ENCODE results near the gene SGMS2.

Gene SGMS2

GRCh38 chr4:107838861-107839565, 14.3 kb downstream of the SGMS2 start:
- TF ChIP-seq ZNF274 (IDR thresholded peaks at IDR 0.05; ENCODE audit: low read depth, low read length): no peak
- H3K4me3 ChIP-seq (ENCODE audit: low read length): no peak overlapping the region

DNA sequence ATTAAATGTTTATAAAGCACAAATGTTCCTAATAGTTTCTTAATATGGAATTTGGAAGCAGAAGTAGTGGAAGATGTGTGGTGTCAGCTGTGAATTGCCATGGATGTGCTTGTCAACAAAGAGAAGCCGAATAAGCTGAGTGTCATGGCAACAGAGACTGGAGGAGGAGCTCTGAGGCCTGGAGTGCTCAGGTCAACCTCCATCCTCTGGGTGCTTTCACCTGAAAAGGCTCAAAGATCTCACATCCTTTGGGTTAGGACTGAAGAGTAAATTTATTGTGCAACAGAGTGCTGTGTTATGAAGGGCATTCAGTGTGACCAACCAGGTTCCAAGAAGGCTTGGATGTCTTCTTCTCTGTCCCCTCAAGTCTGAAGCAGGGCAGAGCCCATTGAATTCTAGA, 18.7 kb downstream of the SGMS2 start:
- TF ChIP-seq ZNF274 (IDR thresholded peaks at IDR 0.05; ENCODE audit: low read depth, low read length): no peak
- no peak overlapping the region for H3K4me3 ChIP-seq (ENCODE audit: low read length)

DNA sequence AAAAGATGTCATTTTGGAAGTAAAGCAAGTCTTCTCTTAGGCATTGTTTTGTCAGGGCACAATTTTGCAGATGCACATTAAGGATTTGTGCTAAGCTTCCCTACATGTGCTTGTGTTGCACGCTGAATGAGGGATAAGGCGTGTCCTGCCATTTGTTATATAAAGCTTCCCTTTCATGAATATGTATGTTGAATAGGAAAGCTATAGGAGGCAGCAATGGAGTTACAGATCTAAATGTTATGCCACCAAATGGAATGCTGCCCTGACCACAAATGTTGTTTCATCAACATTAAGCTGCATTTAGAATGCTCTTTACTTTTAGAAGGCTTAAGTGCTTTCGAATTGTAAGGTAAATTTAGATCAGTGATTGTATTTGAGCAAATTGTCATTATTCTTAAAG, 20.9 kb downstream of the SGMS2 start:
- no peak for TF ChIP-seq ZNF274 (IDR thresholded peaks at IDR 0.05; ENCODE audit: low read depth, low read length)
- no peak overlapping the region for H3K4me3 ChIP-seq (ENCODE audit: low read length)

DNA sequence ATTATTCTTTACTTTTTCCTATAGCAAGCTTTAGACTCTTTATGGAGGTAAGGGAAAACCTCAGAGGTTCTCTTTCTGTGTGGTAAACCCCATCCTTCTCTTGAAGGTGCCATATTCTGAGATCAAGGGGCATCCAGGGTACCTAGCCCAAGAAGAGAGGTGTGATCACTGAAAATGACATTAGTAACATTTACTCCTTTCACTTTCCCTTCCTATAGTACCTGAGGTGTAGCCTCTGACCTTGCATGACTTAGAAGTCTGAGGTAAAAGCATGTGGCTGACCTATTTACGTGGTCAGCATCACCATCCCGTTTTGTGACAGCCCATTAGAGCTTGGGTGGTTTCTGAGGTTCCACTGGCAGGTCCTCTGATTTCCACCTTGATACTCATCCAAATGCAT, 25.7 kb downstream of the SGMS2 start:
- H3K4me3 ChIP-seq (ENCODE audit: low read length): no peak overlapping the region
- no peak for TF ChIP-seq ZNF274 (IDR thresholded peaks at IDR 0.05; ENCODE audit: low read depth, low read length)

DNA sequence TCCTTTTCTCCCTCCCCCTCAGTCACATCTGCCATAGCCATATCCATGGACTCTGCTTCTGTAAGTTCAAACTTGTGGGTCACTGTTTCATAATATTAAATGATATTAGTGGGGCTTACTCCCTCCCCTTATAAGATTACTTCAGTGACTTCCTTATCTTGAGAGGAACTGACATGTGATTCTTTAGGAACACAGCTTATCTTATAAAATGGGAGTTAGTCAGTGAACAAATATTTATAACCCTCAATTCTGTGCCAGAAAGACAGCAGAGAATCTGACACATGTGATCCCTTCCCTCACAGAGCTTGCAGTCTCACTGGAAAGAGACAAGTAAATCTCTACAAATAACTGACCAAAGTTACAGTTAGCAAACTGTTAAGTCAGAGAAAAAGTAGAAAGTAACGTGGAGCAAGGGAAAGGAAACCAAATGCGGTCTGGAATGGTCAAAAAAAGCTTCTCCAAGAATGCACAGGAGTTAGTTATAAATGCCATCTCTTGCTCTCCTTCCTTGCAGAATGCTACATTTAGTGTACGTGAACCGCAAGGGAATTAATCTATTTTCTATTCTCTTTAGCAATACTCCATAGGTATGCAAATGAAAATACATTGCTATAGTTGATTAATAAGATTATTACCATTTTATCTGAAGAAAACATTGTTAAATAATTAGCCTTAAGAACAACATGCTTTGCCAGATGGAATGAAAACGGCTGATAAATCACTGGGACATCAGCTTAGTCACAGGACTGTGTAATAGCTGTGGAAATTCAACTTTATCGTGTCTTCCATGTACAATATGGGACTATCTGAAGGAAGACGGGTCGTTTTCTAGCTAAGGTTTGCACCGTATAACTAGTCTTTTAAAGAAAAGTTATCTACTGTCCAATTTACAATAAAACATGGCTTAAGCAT, 29.0 kb downstream of the SGMS2 start:
- TF ChIP-seq ZNF274 (IDR thresholded peaks at IDR 0.05; ENCODE audit: low read depth, low read length): no peak
- no peak overlapping the region for H3K4me3 ChIP-seq (ENCODE audit: low read length)

DNA sequence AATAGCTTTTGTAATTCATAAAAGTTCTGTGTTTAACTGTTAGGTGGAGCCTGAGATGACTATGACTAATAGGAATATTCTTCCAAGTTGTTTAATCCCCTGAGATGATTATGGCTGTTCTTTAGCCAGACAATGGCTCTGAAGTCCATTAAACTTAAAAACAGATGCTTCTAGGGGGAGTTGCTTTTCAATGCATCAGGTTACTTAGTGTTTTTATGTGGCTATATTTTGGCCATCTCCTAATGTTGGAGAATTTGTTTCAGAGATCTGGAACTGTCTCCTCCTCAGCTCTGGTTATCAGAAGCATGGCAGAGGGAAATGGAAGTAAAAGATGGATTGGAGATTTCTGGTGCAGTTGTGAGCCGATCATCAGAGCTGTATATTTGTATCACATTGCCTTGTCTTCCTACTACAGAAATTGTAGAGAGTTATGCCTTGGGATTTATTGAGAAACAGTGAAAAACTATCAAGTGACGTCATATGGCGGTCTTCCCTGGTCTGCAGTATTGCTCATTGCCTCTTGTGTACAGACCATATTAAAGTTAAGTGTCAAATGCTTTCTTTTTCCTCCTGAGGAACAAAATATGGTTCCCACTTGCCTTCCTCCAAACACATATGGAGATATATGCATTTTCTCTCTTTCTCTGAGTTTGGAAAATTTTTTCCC, 29.8 kb downstream of the SGMS2 start:
- no peak for TF ChIP-seq ZNF274 (IDR thresholded peaks at IDR 0.05; ENCODE audit: low read depth, low read length)
- H3K4me3 ChIP-seq (ENCODE audit: low read length): no peak overlapping the region

DNA sequence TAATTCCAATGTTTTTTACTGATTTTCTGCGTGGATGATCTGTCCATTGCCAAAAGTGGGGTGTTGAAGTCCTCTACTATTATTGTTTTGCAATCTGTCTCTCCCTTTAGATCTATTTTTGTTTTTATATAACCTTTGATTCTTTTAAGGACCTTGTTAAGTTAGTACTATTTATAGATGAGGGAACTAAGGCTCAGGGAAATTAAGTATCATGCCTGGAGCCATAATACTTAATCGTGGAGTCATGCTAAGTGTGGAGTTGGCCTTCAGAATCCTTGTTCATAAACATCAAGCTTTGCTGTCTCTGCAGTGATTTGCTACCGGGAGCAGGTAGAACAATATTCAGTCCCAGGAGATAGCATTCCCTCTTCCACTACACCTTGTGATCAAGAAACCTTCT, 31.0 kb downstream of the SGMS2 start:
- TF ChIP-seq ZNF274 (IDR thresholded peaks at IDR 0.05; ENCODE audit: low read depth, low read length): no peak
- H3K4me3 ChIP-seq (ENCODE audit: low read length): no peak overlapping the region

DNA sequence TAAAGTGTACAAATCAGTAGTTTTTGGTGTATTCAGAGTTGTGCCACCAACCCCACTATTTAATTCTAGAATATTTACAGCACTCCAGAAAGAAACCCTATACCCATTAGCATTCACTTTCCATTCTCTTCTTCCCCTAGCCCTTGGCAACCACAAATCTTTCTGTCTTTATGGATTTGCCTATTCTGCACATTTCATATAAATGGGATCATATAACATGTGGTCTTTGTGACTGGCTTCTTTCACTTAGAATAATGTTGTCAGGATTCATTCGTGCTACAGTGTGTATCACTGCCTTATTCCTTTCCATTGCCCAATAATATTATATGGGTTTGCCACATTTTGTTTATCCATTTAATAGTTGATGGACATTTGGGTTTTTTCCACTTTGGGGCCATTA, 32.2 kb downstream of the SGMS2 start:
- TF ChIP-seq ZNF274 (IDR thresholded peaks at IDR 0.05; ENCODE audit: low read depth, low read length): no peak
- H3K4me3 ChIP-seq (ENCODE audit: low read length): no peak overlapping the region

DNA sequence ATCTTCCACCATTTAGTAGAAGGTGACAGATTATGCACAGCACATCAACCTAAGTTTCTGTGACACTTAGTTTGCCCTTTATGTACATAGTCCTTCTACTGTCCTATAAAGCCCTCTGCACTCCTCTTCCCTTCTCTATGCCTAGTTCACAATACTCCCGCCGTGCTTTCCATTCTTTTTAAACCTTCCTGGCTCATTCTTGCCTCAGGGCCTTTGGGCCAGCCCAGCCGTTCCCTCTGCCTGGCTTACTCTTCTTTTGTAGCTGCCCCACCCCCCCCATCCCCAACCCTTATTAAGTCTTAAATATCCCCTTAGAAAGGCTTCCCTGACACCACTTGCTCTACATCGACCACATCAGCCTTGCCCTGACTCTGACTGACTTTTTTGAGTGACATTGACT, 33.0 kb downstream of the SGMS2 start:
- TF ChIP-seq ZNF274 (IDR thresholded peaks at IDR 0.05; ENCODE audit: low read depth, low read length): no peak

GRCh38 chr4:107858158-107858742, 33.5 kb downstream of the SGMS2 start:
- H3K4me3 ChIP-seq (ENCODE audit: low read length): no peak overlapping the region
- no peak for TF ChIP-seq ZNF274 (IDR thresholded peaks at IDR 0.05; ENCODE audit: low read depth, low read length)

More for the DNA sequence above, 33.0 kb downstream of the SGMS2 start:
- H3K4me3 ChIP-seq (ENCODE audit: low read length): no peak overlapping the region

GRCh38 chr4:107862658-107863057, 37.9 kb downstream of the SGMS2 start:
- no peak overlapping the region for H3K4me3 ChIP-seq (ENCODE audit: low read length)
- no peak for TF ChIP-seq ZNF274 (IDR thresholded peaks at IDR 0.05; ENCODE audit: low read depth, low read length)

DNA sequence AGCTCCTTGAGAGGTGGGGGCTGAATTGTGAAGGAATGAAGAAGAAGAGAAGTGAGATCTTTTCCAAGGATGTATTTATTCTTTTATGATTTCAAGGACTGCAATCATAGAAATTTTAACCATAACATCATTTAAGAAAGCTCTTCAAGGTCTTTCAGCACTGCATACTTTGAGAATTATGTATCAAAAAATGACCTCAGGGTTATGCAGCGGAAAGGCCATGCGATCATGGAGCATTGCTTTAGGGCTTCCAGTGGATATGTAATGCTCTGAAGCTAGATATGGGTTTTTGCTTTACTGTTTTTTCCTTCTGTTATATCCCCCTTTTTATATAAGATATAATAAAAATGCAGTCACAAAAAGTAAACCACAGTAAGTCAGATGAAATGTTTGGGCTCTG, 38.7 kb downstream of the SGMS2 start:
- H3K4me3 ChIP-seq (ENCODE audit: low read length): no peak overlapping the region
- TF ChIP-seq ZNF274 (IDR thresholded peaks at IDR 0.05; ENCODE audit: low read depth, low read length): no peak

DNA sequence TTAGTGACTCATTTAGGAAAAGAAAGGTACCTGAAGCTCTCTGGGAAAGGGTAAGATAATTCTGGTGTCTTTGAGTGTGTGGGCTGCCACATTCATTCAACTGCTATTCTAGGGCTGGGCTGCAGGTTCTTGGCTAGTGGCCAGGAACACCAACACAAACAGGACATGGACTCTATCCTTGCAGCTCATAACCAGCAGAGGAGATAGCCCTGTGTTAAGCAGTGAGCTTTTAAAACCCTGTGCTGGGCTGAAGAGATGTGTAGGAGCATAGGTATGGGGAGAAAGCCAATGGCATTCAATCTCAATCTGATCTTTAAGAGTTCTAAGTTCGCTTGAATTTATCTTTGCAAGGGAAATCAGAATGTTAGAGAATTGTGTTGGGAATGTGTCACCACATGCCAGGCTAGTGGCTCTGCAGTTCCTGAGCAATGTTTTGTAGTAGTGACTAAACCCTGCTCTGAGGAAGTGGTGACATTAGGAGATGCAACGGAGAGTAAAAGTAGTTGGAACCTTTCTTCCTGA, 39.2 kb downstream of the SGMS2 start:
- no peak for TF ChIP-seq ZNF274 (IDR thresholded peaks at IDR 0.05; ENCODE audit: low read depth, low read length)
- no peak overlapping the region for H3K4me3 ChIP-seq (ENCODE audit: low read length)

GRCh38 chr4:107866726-107867125, 42.0 kb downstream of the SGMS2 start:
- no peak for TF ChIP-seq ZNF274 (IDR thresholded peaks at IDR 0.05; ENCODE audit: low read depth, low read length)
- H3K4me3 ChIP-seq (ENCODE audit: low read length): no peak overlapping the region
